Fibroblast of the aortic adventitia (primary cell): ENCODE data around the gene IL26. TPM values are rescaled to one million over a fixed set of nuclear protein-coding genes. Genes with fewer than 3 reads are reported as not detected.

Source experiments
- DNase-seq: peaks from one replicate; pipeline ENCODE4 v3.0.0-alpha.2; 2010; ENCODE audit warnings: low read depth
- H3K4me3 ChIP-seq: 2 replicates; pipeline ENCODE4 v1.5.1; 2011; ENCODE audit warnings: low read depth, mild to moderate bottlenecking, control low read depth, low read length, moderate library complexity
- CTCF ChIP-seq: IDR thresholded peaks from 2 replicates; pipeline ENCODE4 v1.5.1; 2011; ENCODE audit warnings: mild to moderate bottlenecking, low read length, control low read depth, inconsistent platforms; ENCODE audit not compliant: insufficient read depth
- total RNA-seq: library from RNA; depleted of rRNA; stranded (reverse); fragments of >200 nt; gene quantifications from 2 replicates; pipeline ENCODE4 v1.2.3, GENCODE V29; 2012; ENCODE audit warnings: low replicate concordance

IL26 gene
- total RNA-seq, 1 donor: not detected

DNA sequence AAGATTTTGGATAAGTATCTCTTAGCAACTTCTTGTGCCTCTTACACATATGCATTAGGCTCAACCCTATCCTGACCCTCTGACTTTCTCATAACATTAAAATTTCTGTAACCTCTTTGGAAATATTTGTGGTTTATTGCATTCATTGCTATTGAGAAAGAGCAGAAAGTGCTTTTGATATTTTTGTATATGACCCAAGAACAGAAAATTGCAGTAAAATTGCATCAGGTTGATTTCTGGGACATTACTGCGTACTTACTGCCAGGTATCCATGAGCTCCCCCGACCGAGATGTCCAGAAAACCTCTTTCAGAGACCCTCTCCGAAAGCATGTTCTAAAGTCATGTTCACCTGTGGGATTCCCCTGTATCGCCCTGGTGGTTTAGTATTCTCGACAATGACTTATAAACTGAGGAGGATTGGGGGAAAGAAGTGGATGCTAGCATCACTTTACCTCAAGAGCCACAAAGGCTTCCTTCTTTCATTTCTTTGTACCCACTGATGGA is 42.3 kb upstream of the IL26 start:
- H3K4me3 ChIP-seq: no peak overlapping the region
- DNase-seq: peak; percentile 96
- no peak for TF ChIP-seq CTCF

DNA sequence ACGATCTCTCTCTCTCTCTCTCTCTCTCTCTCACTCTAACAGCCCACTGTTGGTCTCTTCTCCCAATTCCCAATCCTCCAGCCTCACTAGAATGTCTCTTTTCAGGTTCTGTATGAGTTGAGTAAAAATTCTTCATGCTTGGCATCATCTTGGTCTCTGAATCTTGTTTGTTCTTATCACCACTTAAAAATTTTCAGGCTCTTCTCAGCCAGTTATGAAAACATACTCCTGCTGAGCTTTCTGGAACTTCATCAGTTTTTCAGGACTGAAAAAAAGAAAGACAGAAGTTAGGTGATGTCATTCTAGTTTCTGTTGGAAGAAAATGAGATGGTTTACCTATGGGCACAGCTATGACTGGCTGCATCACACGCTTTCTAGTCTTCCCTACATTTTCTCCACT is 39.2 kb upstream of the IL26 start:
- no peak for TF ChIP-seq CTCF
- DNase-seq: peak; percentile 88
- H3K4me3 ChIP-seq: no peak overlapping the region

DNA sequence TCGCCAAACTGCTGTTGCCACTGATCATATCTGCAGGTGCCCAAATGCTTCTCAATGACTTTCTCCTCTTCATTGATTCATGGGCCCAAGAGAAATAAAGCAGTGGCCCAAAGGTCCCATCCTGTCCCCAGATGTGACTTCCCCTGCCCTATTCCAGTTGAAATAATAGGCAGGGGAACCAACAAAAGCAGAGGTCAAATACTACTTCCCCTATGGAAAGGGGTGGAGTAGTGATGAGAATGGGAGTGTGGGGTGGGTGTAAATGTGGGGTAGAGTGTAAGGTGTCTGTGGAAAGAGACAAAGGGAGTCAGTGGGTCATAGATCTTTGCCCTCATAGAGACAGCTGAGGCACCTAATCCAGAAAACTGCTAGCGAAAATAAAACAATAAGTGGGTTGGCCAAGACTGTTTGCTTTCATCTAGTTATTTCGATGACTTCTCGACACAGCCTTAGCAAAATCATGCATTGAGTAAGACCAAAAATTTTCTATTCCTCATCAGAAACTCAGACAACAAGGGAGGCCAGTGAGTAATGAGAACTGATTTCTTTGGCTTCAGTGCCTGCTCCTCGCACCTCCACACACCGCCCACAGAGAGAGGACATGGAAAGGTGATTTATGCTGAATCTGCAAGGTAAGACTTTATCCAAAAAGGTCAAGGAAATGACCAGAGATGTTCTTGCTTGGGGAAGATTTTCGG is 38.7 kb upstream of the IL26 start:
- TF ChIP-seq CTCF: no peak
- peak; percentile 54 for DNase-seq
- H3K4me3 ChIP-seq: no peak overlapping the region

GRCh38 chr12:68263366-68263765 is 37.8 kb upstream of the IL26 start:
- no peak for TF ChIP-seq CTCF

DNA sequence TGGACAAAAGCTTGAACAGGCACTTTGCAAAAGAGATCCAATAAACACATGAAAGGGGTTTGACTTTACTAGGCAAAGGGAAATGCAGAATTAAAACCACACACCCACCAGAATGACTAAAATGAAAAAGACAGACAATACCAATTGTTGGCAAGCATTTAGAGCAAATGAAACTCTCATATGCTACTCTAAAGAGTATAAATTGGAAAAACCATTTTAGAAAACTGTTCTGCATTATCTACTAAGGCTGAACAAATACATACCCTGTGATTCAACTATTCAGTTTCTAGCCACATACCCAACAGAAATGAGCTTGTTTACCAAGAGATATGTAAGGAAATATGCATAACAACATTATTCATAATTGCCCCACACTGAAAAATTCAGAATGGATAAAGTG is 36.3 kb upstream of the IL26 start:
- TF ChIP-seq CTCF: no peak
- DNase-seq: no peak
- no peak overlapping the region for H3K4me3 ChIP-seq

More at GRCh38 chr12:68263366-68263765, 37.8 kb upstream of the IL26 start:
- H3K4me3 ChIP-seq: no peak overlapping the region
- peak; percentile 85 for DNase-seq

- no peak for TF ChIP-seq CTCF
- DNase-seq: no peak
- no peak overlapping the region for H3K4me3 ChIP-seq
Measured at GRCh38 chr12:68260153-68260552, 34.5 kb upstream of the IL26 start.

DNA sequence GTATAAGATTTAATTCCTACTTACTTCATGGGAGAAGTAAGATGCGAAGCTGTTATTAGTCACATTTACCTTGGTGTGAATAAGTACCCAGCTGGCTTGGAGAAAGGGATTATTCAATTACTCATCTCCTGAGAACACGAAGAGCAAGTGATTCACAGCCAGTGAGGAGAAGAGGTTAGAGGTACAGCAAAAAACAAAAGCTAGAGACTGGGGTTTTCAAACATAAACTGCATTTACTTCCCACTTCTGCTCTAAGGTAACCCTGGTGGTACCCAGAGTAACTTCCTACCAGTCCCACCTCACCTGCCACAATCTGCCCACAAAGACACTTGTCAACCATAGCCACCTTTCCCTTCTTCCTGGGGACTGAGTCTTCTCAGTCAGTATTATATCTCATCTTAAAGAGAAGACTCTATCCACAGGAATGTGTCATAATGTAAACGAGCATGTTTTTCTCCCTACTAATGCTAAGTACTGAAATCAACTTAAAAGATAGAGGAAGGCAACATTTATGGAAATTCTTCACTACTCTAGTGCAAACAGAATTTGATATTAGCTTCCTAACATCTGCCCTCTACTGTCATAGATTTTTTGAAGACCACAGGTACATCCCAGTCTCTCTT is 33.8 kb upstream of the IL26 start:
- no peak overlapping the region for H3K4me3 ChIP-seq

More for the DNA sequence above, 33.8 kb upstream of the IL26 start:
- peak; percentile 66 for DNase-seq
- TF ChIP-seq CTCF: no peak
